GM13976 (cell line): ENCODE measurements around the gene PCDHA9.

Source experiments
- DNase-seq: peaks from one replicate; pipeline ENCODE4 v3.0.0; 2012; ENCODE audit warnings: low spot score
- CTCF ChIP-seq: IDR thresholded peaks from 2 replicates; pipeline ENCODE4 v1.5.1; 2012; ENCODE audit warnings: borderline replicate concordance, mild to moderate bottlenecking; ENCODE audit not compliant: insufficient read depth; ENCODE audit errors: extremely low read depth, missing control alignments, control extremely low read depth
- in situ Hi-C: fragments of 300-500 bp; cut with MboI; formaldehyde crosslinking; loops from one replicate; pipeline ENCODE4 v1.12.0; 2022; ENCODE audit warnings: low sequenced_read_pairs, mixed read lengths, inconsistent platforms; ENCODE audit not compliant: unreplicated experiment

PCDHA9 gene

GRCh38 chr5:140855772-140856674, 7.8 kb downstream of the PCDHA9 start, which contains the start of gene PCDHA10:
TSS of gene PCDHA10 (plus strand) at chr5:140855897. CDS start at chr5:140856049, 152 bp downstream.
- TF ChIP-seq CTCF, result no peak
- in situ Hi-C loops, result no loop called here
- DNase-seq, result no peak

- in situ Hi-C loops, result no loop called here
- no peak for TF ChIP-seq CTCF
- DNase-seq, result no peak
Measured at GRCh38 chr5:140857177-140857986, 9.2 kb downstream of the PCDHA9 start.

- in situ Hi-C loops, result no loop called here
- no peak for TF ChIP-seq CTCF
- no peak for DNase-seq
Measured at GRCh38 chr5:140857987-140858240, 9.7 kb downstream of the PCDHA9 start.

- in situ Hi-C loops, result no loop called here
- DNase-seq, result no peak
- no peak for TF ChIP-seq CTCF
Measured at GRCh38 chr5:140862441-140863295, 14.5 kb downstream of the PCDHA9 start.

GRCh38 chr5:140868721-140869554, 20.8 kb downstream of the PCDHA9 start, which contains the start of gene PCDHA11:
TSS of gene PCDHA11 (plus strand) at chr5:140868957. CDS start at chr5:140869104, 147 bp downstream.
- DNase-seq, result no peak
- no peak for TF ChIP-seq CTCF
- in situ Hi-C loops, result no loop called here
